Vagina (tissue), 2 donors: ENCODE results near the gene SCAF8. TPM values are rescaled to one million over a fixed set of nuclear protein-coding genes. Genes with fewer than 3 reads are reported as not detected.

ENCODE experiments used
- DNase-seq, 2 donors: peaks; one replicate each; pipeline ENCODE4 v3.0.0-alpha.2; 2017; ENCODE audit errors: extremely low spot score in 2 of 2
- H3K27ac ChIP-seq: fragments of 200-600 bp; sonication (generic); one replicate; pipeline ENCODE4 v1.5.1; 2019
- H3K27me3 ChIP-seq: fragments of 200-600 bp; sonication (generic); one replicate; pipeline ENCODE4 v1.5.1; 2019
- H3K36me3 ChIP-seq, 2 donors: fragments of 200-600 bp; sonication (generic); one replicate each; pipeline ENCODE4 v1.5.1; 2017 to 2019
- H3K4me1 ChIP-seq: fragments of 200-600 bp; sonication (generic); one replicate; pipeline ENCODE4 v1.5.1; 2019
- H3K4me3 ChIP-seq, 2 donors: fragments of 200-600 bp; sonication (generic); 1 replicate in 1 of 2; 2 replicates in 1 of 2; pipeline ENCODE4 v1.5.1; 2016 to 2019
- H3K9me3 ChIP-seq: fragments of 200-600 bp; sonication (generic); one replicate; pipeline ENCODE4 v1.5.1; 2019
- CTCF ChIP-seq, 3 experiments: fragments of 450-650 bp in 2 of 3; fragments of 200-600 bp in 1 of 3; sonication (generic) in 1 of 3; IDR thresholded peaks; one replicate each; pipeline ENCODE4 v1.5.1; 2017 to 2019; ENCODE audit warnings: antibody characterized with exemption in 3 of 3, mild to moderate bottlenecking in 2 of 3, moderate library complexity in 2 of 3
- POLR2A ChIP-seq, 2 donors: fragments of 450-650 bp; IDR thresholded peaks; one replicate each; pipeline ENCODE4 v1.6.1; 2017; ENCODE audit warnings: antibody characterized with exemption in 2 of 2, mild to moderate bottlenecking in 2 of 2, moderate library complexity in 2 of 2
- POLR2AphosphoS5 ChIP-seq, 2 donors: sonication (generic); formaldehyde crosslinking; IDR thresholded peaks; one replicate each; pipeline ENCODE4 v1.9.0; 2017; ENCODE audit warnings: antibody characterized with exemption in 2 of 2, mild to moderate bottlenecking in 2 of 2, low read depth in 1 of 2; ENCODE audit not compliant: insufficient read depth in 1 of 2
- intact Hi-C: fragments of 100-400 bp; cut with DNase I; formaldehyde crosslinking; loops from one replicate; pipeline ENCODE4 v1.15.1; 2023
- total RNA-seq: library from RNA; depleted of rRNA; stranded (reverse); fragments of >200 nt; gene quantifications from one replicate; pipeline ENCODE4 v1.2.3, GENCODE V29; 2016

Gene SCAF8
- total RNA-seq, 1 donor from 2014 or later, result 37.8 TPM

- TF ChIP-seq POLR2A (IDR thresholded peaks at IDR 0.05) (no peak), POLR2AphosphoS5 (IDR thresholded peaks at IDR 0.05; ENCODE audit: insufficient read depth in 1 of 2, low read depth in 1 of 2) (no peak), CTCF (IDR thresholded peaks at IDR 0.05) (no peak)
- intact Hi-C loops, result no loop called here
- peaks cover 0 to 56% of the 10 kb centered on the region in 2 donors for H3K36me3 ChIP-seq
Measured at GRCh38 chr6:154829970-154830369, 96.8 kb downstream of the SCAF8 start.

GRCh38 chr6:154830771-154831170 is 97.6 kb downstream of the SCAF8 start:
- H3K4me3 ChIP-seq, result no peak overlapping the region
- H3K36me3 ChIP-seq, result peaks cover 0 to 51% of the 10 kb centered on the region in 2 donors
- no peaks in the 10 kb centered on the region for H3K9me3 ChIP-seq
- intact Hi-C loops, result no loop called here
- H3K27ac ChIP-seq, result no peak overlapping the region
- DNase-seq, result no peak
- no peaks in the 10 kb centered on the region for H3K27me3 ChIP-seq
- peaks cover 10% of the 10 kb centered on the region for H3K4me1 ChIP-seq
- TF ChIP-seq CTCF (IDR thresholded peaks at IDR 0.05), result no peak
- TF ChIP-seq POLR2A (IDR thresholded peaks at IDR 0.05), result no peak
- TF ChIP-seq POLR2AphosphoS5 (IDR thresholded peaks at IDR 0.05; ENCODE audit: insufficient read depth in 1 of 2, low read depth in 1 of 2), result no peak

More at GRCh38 chr6:154829970-154830369, 96.8 kb downstream of the SCAF8 start:
- no peak overlapping the region for H3K27ac ChIP-seq
- H3K4me1 ChIP-seq, result peaks cover 7% of the 10 kb centered on the region
- DNase-seq, result no peak
- no peaks in the 10 kb centered on the region for H3K9me3 ChIP-seq
- H3K27me3 ChIP-seq, result no peaks in the 10 kb centered on the region
- no peak overlapping the region for H3K4me3 ChIP-seq

- TF ChIP-seq POLR2AphosphoS5 (IDR thresholded peaks at IDR 0.05; ENCODE audit: insufficient read depth in 1 of 2, low read depth in 1 of 2) (no peak), POLR2A (IDR thresholded peaks at IDR 0.05) (no peak), CTCF (IDR thresholded peaks at IDR 0.05) (no peak)
- peaks cover 10% of the 10 kb centered on the region for H3K4me1 ChIP-seq
- H3K4me3 ChIP-seq, result no peak overlapping the region
- H3K27me3 ChIP-seq, result no peaks in the 10 kb centered on the region
- intact Hi-C loops, result no loop called here
- H3K9me3 ChIP-seq, result no peaks in the 10 kb centered on the region
- no peak for DNase-seq
- peaks cover 0 to 30% of the 10 kb centered on the region in 2 donors for H3K36me3 ChIP-seq
- no peak overlapping the region for H3K27ac ChIP-seq
Measured at GRCh38 chr6:154835307-154835706, 102.1 kb downstream of the SCAF8 start.

GRCh38 chr6:154839546-154839945 is 106.3 kb downstream of the SCAF8 start:
- Histone ChIP-seq H3K27ac (no peak overlapping the region), H3K4me1 (peaks cover 7% of the 10 kb centered on the region), H3K27me3 (no peaks in the 10 kb centered on the region), H3K4me3 (no peak overlapping the region), H3K9me3 (no peaks in the 10 kb centered on the region), H3K36me3 (no peaks in the 10 kb centered on the region)
- no peak for TF ChIP-seq POLR2AphosphoS5 (IDR thresholded peaks at IDR 0.05; ENCODE audit: insufficient read depth in 1 of 2, low read depth in 1 of 2)
- TF ChIP-seq POLR2A (IDR thresholded peaks at IDR 0.05), result no peak
- TF ChIP-seq CTCF (IDR thresholded peaks at IDR 0.05), result no peak
- intact Hi-C loops, result no loop called here
- DNase-seq, result no peak

GRCh38 chr6:154840363-154840762 is 107.1 kb downstream of the SCAF8 start:
- no peak overlapping the region for H3K4me3 ChIP-seq
- DNase-seq, result no peak
- no peaks in the 10 kb centered on the region for H3K36me3 ChIP-seq
- H3K9me3 ChIP-seq, result no peaks in the 10 kb centered on the region
- no peak for TF ChIP-seq CTCF (IDR thresholded peaks at IDR 0.05)
- no peak for TF ChIP-seq POLR2A (IDR thresholded peaks at IDR 0.05)
- TF ChIP-seq POLR2AphosphoS5 (IDR thresholded peaks at IDR 0.05; ENCODE audit: insufficient read depth in 1 of 2, low read depth in 1 of 2), result no peak
- no peaks in the 10 kb centered on the region for H3K27me3 ChIP-seq
- H3K4me1 ChIP-seq, result no peaks in the 10 kb centered on the region
- intact Hi-C loops, result no loop called here
- H3K27ac ChIP-seq, result no peak overlapping the region
